NCI-H82 treated with DMSO at 0.1 percent for 48 hours (cell line): ENCODE data around the gene PLEKHN1.
"Not testable (repeated sequence)": the region's sequence is repeated elsewhere in the genome, so short reads cannot be mapped to it uniquely, and the experiment has no call there.

Source experiments
- DNase-seq: peaks from one replicate; lab custom pipeline; 2025; ENCODE audit not compliant: unreplicated experiment; lab: John Stamatoyannopoulos, UW

PLEKHN1 gene

DNA sequence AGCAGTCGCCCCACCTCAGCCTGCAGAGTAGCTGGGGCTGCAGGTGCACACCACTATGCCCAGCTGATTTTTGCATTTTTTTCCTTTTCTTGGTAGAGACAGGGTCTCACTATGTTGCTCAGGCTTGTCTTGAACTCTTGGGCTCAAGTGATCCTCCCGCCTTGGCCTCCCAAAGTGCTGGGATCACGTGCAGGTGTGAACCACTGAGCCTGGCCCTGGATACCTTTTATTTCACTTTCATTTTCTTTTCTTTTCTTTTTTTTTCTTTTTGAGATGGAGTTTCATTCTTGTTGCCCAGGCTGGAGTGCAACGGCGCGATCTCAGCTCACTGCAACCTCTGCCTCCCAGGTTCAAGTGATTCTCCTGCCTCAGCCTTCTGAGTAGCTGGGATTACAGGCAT lies 25.0 kb downstream of the PLEKHN1 start:
- DNase-seq = not testable (repeated sequence)

DNA sequence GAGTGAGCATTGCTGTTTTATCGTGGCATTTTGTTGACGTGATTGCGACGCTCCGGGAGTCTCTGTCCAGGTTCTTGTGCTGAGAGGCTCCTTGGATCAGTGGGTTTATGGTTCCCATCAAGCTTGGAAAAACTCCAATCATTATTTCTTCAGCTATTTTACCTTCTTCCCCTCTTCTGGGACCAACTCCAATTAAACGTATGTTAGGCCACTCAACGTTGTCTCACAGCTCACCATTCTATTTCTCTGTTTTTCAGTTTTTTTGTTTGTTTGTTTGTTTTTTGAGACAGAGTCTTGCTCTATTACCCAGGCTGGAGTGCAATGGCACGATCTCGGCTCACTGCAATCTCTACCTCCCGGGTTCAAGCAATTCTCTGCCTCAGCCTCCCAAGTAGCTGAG lies 25.6 kb downstream of the PLEKHN1 start:
- DNase-seq = no peak

DNA sequence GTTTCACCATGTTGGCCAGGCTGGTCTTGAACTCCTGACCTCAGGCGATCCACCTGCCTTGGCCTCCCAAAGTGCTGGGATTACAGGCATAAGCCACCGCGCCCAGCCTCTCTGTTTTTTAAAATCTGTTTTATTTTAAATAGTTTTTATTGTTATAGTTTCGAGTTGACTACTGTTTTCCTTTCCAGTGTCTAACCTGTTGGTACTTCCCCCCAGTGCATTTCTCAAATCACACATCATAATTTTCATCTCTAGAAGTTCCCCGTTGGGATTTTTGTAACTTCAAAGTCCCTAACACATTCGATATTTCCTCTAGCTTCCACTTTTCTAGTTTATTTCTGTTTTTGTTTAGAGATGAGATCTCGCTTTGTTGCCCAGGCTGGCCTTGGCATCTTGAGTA lies 26.1 kb downstream of the PLEKHN1 start:
- DNase-seq = no peak

DNA sequence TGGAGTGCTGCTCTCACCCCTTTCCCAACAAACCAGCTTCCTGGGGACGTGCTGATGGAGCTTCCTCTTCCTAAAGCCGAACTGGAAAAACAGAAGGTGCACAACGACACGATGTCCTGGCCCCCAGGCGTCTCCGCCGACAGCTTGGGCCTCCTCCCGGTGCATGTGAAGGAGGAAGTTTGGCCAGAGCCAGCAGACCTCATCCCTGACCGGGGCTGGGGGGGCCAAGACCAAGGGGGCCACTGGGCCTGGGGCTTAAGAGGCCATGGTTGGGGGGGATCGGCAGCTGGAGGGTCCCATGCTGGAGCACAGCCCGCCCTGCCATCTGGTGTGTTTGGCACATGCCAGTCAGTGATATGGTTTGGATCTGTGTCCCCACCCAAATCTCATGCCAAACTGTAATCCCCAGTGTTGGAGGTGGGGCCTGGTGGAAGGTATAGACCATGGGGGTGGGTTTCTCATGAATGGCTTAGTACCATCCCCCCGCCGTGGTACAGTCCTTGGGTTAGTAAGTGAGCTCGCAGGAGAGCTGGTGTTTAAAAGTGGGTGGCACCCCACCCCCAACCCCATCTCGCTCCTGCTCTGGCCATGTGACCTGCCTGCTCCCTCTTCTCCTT lies 27.2 kb downstream of the PLEKHN1 start:
- DNase-seq = no peak

DNA sequence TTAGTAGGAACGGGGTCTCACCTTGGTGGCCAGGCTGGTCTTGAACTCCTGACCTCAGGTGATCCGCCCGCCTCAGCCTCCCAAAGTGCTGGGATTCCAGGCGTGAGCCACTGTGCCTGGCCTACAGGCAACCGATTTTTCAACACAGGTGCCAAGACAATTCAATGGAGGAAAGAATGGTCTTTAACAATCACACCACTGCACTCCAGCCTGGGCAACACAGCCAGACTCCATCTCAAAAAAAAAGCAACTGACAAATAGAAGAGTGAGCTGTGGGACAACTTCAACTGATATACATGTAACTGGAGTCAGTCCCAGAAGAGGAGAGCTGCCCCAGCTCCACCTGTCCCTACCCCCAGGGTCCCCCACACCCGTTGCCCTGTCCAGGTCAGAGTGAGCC lies 28.3 kb downstream of the PLEKHN1 start:
- not testable (repeated sequence) for DNase-seq

DNA sequence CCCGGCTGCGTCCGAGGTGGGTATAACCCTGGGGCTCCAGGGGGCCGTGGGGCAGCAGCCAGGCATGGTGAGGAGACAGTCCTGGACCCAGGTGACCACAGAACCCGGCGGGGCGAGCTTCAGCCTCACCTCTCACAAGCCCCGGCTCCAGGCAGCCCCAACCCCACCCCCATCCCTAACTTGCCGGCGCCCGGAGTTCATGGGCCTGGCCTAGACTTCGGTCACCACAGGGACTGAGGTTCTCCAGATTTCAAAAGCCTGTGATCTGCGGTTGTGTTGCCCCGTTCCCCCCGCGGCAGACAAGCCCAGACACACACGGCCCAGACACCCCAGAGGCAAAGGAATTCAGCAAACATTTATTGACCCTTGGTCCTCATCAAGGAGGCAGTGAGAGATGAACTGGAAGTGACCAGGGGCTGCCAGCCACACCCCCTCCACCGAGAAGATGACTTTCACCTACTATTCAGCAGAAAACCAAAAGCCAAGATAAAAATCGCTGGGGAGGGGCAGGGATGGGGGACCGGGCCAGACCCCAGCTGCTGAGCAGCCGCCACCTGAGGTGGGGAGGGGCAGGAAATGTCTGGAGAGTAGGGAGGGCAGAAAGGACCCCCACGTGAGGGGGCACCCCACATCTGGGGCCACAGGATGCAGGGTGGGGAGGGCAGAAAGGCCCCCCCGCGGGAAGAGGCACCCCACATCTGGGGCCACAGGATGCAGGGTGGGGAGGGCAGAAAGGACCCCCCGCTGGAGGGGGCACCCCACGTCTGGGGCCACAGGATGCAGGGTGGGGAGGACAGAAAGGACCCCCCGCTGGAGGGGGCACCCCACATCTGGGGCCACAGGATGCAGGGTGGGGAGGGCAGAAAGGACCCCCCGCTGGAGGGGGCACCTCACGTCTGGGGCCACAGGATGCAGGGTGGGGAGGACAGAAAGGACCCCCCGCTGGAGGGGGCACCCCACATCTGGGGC lies 29.7 kb downstream of the PLEKHN1 start:
- DNase-seq = no peak

DNA sequence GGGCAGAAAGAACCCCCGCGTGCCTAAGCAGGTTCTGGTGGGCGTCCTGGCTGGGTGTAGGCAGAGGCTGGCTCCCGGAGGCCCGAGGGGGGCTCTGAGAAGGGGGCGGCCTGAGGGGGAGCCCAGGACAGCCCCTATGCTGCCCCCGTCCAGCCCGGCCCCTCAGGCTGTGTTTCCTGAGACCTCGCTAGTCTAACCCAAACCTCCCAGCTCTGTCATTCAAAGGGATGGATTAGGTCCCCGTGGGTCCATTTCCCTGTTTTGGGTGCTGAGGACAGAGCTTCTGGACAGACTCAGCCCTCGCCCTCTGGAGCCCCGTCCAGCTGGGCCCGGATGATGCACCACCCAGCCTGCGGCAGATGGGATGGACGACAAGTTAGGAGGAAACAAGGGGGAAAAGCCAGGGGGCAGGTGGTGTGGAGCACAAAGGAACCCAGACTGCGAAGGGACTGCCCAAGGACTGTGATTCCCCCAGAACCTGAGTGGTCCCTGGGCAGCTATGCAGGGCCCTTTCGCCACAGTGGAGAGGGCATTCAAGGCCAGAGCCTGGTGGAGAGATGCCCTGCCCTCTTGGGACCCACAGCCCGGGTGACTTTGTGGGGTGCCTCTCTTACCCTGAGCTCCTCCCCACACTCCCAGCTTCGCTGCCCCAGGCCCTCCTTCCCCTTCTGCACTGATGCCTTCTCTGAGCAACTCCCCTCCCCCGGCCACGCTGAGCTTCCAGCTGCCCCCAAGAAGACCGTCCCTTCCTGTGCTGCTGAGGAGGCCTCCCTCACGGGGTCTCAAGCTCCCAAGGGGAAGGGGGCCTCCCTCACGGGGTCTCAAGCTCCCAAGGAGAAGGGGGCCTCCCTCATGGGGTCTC lies 30.8 kb downstream of the PLEKHN1 start:
- no peak for DNase-seq

DNA sequence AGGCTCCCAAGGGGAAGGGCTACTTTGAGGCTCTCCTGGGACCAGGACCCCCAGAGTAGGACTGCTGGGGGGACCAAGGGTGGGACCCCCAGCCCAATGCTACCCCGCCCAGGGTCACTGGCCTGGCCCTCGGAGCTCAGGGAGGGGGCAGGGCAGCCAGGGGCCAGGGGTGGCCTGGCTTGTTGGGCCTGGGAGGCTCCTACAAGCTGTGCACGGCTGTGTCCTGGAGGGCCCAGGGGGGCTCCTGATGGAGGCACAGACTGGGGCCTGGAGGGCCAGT lies 31.4 kb downstream of the PLEKHN1 start:
- no peak for DNase-seq

DNA sequence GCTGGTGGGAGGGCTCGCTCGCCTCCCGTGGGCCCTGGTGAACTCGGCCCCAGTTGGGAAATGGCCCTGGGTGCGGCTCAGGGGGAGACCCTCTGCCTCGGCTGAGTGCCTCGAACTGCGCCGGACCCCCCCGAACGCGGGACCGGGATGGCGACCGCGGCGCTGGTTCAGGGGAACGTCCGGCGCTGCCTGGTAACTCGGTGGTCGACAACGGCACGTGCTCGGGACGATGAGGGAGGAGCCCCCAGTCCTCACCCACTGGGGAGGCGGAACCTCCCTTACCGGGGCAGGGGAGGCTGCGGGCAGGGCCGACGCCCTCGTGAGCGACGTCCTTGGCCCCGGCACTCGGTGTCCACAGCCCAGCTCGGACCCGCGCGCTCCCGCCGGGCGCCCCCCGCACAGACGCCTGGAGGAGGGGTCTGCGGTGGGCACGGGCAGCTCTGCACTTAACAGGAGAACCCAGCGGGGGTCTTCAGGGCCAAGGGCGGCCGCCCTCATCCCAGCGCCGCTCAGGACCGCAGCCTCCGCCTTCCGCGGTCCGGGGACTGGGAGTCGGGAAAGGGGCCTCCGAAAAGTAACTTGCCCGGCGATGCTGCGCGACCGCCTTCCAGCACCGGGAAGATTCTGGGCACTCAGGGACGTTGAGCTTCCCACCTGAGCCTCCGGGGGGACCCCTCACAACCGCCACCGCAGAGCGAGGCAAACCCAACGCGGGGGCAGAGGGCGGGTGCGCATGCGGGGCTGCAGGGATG lies 31.9 kb downstream of the PLEKHN1 start:
- DNase-seq = no peak

DNA sequence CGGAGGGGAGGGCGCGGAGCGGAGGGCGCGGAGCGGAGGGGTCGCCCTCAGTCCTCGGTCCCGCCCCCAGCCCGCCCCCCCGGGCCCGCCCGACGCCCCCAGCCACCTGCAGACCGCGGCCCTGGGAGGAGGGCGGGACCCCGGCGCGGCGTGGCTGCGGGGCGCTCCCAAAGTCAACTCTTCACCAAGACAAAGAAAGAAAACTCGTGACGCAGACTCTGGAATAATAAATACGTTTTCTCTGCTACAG lies 32.4 kb downstream of the PLEKHN1 start:
- no peak for DNase-seq

DNA sequence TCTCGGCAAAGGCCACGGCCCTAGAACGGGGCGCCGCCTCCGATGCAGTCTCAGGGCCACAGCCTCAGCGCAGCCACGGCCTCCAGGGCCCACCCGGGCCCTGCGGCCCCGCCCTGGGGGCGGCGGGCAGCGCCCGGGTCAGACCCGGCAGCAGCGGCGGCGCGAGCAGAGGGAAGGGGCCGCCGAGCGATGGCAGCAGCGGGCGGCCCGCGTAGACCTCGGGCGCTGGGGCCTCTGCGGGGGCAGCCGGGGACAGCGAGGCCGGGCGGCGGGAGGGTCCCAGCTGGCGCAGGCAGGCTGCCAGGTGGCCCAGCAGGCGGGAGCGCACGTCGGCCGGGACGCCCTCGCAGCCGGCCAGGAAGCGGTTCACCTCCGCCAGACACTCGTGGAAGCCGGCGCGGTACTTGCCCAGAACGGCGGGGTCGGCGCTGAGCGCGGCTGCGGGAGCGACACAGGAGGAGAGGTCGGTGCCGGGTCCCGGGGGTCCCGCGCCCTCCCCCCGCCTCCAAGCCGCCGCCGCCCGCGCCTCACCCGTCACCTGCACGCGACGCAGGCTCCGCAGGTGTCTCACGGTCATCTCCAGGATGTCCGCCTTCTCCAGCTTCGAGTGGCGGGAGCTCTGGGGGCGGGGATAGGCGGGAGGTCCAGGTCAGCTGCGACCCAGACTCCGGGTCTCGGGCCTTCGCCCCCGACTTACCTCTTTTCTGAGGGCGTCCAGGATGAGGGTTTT lies 32.9 kb downstream of the PLEKHN1 start:
- DNase-seq = no peak

DNA sequence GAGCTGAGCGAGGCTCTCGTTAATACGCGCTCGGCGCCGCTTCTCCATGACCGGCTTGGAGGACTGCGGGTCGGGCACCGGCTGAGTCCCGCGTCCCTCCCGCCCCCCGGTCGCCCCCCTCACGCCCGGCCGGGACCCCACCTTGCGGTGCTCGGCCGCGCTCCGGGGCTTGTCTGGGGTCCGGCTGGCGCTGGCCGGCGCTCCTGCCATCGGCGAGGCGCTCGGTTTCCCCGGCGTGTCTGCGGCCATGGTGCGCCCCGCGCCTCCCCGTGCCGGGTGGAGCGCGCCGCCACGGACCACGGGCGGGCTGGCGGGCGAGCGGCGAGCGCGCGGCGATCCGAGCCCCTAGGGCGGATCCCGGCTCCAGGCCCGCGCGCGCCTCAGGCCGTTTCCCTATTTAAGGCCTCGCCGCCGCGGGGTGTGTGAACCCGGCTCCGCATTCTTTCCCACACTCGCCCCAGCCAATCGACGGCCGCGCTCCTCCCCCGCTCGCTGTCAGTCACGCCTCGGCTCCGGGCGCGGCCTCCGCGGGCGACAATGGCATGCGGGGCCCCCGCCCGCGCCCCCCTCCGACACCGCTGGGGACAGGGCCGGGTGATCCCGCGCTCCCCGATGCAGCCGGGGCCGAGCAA lies 33.6 kb downstream of the PLEKHN1 start, which contains the start of gene HES4:
HES4 (minus strand) TSS at position 373 of the 632 bp plus-strand sequence; CDS start at position 249, 124 bp downstream.
- peak; percentile 45 for DNase-seq

DNA sequence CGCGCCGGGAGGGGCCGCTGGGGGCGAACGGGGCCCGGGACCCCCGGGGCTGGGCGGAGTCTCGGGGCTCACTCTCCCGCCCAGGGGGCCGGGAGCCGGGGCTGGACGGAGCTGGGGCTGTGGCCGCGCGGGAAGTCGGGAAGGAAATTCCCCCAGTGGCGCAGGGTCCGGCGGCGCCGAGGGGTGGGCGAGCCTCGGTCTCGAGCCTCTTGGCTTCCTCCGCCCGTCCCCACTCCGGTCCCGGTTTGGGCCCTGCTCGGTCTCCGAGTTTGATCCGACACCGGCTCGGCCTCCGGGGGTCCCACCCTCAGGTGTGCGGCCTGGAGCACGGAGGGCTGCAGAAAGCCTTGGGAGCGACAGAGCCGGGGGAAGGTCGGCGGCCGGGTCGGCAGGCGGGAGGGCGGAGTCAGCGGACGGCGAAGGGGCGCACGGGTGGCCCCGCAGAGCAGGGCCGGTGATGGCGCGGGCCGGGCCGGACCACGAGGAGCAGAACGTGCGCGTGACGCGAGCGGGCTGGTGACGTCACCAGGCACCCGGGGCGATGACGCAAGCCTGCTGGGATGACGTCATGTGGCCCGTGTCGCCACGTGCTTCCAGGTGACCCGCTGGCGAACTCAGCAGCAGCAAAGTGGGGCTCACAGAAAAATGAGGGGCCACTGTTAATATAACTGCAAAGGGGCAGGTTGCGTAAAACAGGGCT lies 34.2 kb downstream of the PLEKHN1 start:
- DNase-seq = no peak

DNA sequence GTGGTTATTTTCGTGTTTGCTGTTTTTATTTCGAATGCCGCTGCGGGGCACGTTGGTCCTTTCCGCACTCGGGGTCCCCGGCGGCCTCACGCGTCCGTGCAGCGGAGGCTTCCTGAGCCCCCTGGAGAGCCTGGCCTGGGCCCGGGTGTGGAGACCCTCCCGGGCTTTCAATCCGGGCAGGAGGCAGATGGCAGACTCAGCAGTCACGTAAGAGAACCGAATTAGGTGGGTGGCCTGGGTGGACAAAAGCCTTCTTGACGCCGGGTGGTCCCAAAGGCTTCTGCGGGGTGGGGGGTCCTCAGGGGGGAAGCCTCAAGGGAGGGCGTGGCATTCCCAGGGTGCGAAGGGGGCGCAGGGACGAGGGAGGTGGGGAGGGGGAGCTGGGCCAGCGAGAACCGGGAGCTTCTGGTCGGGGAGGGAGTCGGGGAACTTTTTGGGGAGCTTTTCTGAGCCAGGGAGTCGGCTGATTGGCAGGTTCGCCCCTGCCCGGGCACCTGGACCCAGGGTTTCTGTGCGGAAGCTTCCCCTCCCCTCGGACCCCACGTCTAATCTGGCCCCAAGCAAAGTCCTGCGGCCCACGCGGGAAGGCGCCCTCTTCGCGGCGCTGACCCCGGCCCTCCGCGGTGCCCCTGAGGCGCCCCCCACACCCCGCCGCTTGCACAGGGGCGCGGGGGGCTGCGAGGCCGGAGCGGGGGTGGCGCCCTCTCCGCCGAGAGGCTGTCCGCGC lies 34.9 kb downstream of the PLEKHN1 start:
- DNase-seq = no peak

DNA sequence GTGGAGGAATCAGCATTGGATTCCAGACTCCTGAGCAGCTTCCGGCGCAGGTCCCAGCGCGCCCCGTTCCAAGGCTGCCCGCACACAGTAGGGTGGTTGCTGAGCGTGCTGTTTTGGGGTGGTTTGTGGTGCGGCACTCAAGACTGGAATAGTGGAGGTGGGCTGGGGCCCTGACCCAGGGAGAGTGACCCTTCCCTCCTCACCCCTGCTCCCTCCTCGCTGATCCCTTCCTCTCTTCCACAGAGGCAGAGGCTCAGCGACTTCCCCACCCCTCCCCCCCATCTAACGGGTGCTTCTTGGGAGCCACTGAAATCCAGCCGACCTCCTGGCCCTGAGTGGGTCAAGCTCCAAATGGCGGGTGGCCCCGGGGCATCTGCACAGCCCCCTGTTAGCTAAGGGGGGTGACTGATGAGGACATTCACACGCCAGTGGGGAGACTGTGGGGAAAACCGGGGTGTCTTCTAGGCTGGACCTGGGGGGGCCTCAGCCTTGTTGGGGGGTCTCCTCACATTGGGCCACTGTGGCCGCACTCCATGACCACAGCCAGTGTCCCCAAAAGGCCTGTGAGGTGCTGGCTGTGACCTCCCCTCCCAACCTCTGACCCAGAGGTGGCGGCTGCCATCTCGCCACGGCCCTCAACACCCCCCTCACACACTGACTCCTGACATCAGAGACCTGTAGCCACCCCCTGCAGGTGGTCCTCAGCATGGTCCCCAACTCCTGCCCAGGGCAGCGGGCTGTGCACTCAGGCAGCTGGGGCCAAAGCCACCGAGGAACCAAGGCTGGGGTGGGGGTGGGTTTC lies 37.5 kb downstream of the PLEKHN1 start:
- DNase-seq = no peak

DNA sequence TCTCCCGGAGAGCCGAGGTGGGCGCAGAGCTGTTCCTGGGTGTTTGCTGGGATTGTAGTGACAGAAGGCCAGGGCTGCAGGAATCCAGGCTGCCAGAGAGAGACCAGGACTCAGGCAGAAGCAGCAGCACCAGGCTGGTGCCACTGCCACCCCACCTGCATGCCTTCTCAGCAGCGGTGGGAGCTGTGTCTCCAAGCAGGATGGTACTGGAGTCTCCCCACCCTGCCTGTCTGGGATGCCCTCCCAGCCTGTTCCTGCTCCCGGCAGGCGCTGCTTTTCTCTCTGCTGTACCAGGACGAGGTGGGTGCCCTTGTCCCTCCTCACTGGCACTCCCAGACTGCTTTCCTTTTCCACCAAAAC lies 38.1 kb downstream of the PLEKHN1 start:
- no peak for DNase-seq

DNA sequence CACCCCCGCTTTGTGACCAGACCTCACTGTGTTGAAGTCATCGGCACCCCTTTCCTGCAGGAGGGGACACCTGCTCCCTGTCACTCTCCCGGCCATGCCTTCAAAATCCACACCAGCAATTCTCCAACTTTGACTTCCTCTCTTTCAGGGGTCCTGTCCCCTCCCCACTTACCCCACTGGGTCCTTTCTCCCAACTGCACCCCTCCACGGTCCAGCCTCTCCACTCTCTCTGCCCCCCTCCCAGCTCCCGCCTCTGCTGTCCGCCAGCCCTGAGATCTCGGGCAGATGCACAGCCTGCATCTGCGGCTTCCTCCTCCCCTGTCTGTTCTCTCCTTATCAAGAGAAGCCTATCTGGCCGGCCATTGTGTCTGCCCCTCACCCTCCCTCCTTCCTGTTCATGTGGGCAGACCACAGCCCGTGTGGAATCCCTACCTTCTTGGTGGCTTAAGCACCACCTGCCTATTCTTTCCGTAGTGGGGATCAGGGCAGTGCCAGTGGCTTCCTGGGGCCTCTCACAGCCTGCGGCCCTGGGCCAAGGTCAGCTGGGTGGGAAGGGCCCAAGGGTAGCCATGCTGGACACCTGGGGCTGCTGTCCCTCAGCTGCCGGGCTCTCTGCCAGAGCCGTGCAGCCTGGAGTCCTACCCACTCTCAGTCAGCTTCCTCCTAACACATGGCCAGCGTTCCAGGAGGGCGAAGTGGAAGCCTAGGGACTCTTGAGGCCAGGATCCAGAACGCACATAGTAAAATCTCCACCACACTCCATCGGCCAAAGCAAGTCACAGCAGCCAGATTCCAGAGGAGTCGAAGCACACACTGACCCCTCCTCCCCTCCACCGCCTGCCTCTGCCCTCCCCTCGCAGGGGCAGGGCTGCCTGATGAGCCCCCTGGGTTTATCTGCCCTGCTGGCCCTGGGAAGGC lies 38.8 kb downstream of the PLEKHN1 start:
- DNase-seq = no peak
